GM19193 (cell line): ENCODE measurements around the gene LYST.

Experiments used
- POLR2A ChIP-seq: IDR thresholded peaks from 4 replicates; pipeline ENCODE4 v1.6.1; 2011; ENCODE audit not compliant: insufficient read depth, insufficient read length; ENCODE audit errors: extremely low read depth

The LYST gene

DNA sequence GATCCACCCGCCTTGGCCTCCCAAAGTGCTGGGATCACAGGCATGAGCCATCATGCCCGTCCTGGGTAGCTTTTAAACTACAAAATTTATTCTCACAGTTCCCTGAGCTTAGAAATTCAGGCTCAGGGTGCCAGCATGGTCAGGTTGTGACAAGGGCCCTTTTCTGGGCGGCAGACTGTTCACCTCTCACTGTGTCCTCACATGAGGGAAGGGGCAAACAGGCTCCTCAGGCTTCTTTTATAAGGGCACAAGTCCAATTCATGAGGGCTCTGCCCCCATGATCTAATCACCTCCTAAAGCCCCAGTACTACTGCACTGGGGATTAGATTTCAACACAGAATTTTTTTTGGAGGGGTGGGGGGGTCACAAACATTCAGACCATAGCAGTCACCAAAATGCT is 253.9 kb downstream of the LYST start:
- no peak for TF ChIP-seq POLR2A
